ENCODE data around the gene RPTOR.

GRCh38 chr17:80618304-80618703 lies 73.7 kb downstream of the RPTOR start:
- TF ChIP-seq CTCF (IDR thresholded peaks at IDR 0.05; ENCODE audit: insufficient read depth, low read depth, low read length) (no peak), EZH2 (IDR thresholded peaks at IDR 0.05; ENCODE audit: insufficient read depth, low read length) (no peak)
